GM21528 (cell line): ENCODE measurements around the gene SLC39A1.
"Not testable (repeated sequence)": the region's sequence is repeated elsewhere in the genome, so short reads cannot be mapped to it uniquely, and the experiment has no call there.

Source experiments
- ATAC-seq: cut with Tn5 transposase; IDR thresholded peaks from one replicate; pipeline ENCODE4 v1.9.1; 2021; ENCODE audit warnings: mild to moderate bottlenecking, moderate library complexity; ENCODE audit not compliant: unreplicated experiment, low FRiP score

SLC39A1 gene, protein sequence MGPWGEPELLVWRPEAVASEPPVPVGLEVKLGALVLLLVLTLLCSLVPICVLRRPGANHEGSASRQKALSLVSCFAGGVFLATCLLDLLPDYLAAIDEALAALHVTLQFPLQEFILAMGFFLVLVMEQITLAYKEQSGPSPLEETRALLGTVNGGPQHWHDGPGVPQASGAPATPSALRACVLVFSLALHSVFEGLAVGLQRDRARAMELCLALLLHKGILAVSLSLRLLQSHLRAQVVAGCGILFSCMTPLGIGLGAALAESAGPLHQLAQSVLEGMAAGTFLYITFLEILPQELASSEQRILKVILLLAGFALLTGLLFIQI

DNA sequence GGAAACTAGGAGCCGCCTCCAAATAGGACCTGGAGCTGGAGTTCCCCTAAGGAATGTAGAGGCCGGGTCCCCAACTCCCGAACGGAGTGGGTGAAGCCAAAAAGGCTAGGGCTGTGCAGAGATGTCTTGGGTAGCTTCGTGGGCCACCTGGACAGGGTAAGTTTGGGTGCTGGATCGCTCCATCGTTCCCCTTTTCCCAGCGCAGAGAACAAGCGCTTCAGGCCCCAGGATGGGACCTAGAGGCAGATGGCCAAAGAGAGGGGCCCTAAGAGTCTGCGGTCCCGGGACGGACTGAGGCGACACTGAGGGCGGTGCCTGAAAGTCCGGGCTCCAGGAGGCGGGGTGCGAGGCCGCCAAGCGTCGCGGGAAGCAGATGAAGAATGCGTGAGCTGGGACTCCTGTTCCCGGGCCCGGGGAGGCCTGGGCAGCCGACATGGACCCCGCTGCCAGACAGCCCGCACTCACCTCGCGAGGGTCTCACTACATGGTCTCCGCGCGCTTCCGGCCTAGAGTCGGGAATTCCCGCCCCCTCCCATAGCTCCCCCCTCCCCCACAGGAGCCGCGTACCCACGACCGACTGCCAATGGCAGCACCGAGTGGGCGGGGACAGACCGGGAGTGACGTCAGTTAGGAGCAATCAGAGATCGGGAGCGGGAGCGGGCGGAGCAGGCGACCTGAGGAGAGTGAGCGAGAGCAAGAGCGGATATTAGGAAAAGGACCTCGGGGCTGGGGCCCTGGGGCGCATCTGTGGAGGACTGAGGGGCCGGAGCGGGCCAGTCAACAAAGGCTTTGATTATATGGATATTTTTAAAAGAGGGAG lies at the start of gene SLC39A1:
Gene SLC39A1, minus strand, starts transcription at position 508 of the 820 bp plus-strand sequence. CDS start 822 bp downstream, outside the sequence.
- peak; percentile 48 for ATAC-seq

DNA sequence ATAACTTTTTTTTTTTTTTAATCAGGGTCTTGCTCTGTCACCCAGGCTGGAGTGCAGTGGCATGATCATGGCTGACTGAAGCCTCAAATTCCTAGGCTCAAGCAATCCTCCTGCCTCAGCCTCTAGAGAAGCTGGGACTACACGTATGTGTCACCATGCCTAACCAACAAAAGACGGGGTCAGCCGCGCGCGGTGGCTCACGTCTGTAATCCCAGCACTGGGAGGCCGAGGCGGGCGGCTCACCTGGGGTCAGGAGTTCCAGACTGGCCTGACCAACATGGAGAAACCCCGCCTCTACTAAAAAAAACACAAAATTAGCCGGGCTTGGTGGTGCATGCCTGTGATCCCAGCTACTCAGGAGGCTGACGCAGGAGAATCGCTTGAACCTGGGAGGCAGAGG lies 49.2 kb upstream of the SLC39A1 start:
- ATAC-seq, result not testable (repeated sequence)

DNA sequence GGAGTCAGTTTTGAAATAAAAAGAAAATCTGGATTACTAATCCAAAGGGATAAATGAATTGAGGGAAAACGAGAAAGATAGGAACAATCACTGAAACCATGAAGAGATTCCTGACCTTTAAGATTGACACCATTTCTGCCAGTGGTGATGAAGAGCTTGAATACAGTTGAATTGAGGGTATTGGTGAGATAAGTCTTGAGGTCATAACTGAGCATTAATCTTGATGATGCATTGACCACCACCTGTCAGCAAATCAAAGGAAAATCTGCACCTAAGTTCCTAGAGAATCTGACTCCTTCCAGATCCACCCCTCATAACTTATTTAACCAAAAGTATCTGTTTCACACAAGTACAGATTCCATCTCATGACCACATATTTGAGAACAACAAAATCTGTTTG lies 48.8 kb upstream of the SLC39A1 start:
- ATAC-seq, result no peak

DNA sequence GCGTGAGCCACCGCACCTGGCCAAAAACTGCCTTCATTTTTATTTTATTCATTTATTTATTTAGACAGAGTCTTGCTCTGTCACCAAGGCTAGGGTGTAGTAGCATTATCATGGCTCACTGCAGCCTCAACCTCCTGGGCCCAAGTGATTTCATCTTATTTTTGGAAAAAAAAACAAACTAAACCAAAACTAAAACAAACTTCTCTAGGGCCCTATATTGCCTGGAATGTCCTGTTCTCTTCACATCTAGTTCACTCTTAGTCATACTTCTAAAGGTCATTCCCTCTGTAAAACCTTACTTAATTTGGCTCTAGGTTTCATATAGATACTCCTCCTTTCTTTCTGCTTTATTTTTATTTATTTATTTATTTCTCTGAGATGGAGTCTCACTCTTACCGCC lies 42.8 kb upstream of the SLC39A1 start:
- no peak for ATAC-seq

DNA sequence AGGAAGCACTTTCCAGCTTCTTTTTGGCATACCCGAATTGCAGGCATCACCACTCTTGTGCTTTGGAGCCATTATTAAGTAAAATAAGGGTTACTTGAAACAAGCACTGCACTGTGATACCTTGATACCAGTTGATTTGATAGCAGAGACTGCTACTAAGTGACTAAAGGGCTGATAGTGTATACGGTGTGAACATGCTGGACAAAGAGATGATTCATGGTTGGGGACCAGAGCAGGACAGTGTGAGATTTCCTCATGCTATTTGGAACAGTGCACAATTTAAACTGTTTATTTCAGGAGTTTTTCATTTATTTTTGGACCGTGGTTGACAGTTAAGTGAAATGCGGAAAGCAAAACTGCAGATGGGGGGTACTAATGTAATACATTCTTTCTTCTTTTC lies 37.1 kb upstream of the SLC39A1 start:
- ATAC-seq, result no peak

- not testable (repeated sequence) for ATAC-seq
Observed at GRCh38 chr1:153996882-153997281, 33.5 kb upstream of the SLC39A1 start.

- ATAC-seq, result no peak
Observed at GRCh38 chr1:153995640-153996039, 32.3 kb upstream of the SLC39A1 start.

DNA sequence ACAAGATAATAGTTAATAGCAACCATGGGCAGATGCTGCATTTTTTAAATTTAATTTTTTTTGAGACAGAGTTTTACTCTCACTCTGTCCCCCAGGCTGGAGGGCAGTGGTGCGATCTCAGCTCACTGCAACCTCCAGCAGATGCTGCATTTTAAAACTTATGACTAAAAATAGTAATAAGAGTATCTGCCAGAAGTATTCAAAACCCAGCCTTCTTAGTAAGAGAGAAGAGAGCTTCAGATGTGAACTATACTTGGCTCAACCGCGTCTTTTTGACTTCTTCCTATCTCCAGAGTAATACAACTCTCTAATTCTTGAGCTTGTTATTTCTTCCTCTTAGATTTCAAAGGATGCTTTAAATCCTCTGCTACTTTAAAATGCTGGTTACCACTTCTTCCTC lies 31.9 kb upstream of the SLC39A1 start:
- ATAC-seq, result no peak

- ATAC-seq, result no peak
Observed at GRCh38 chr1:153991806-153992205, 28.5 kb upstream of the SLC39A1 start.

GRCh38 chr1:153991151-153991630 lies 27.9 kb upstream of the SLC39A1 start:
- ATAC-seq, result no peak

GRCh38 chr1:153990468-153991150 lies 27.3 kb upstream of the SLC39A1 start, which contains the start of gene RPS27:
RPS27 (plus strand) TSS chr1:153990762; CDS start chr1:153990797, 35 bp downstream.
- peak; percentile 68 for ATAC-seq

DNA sequence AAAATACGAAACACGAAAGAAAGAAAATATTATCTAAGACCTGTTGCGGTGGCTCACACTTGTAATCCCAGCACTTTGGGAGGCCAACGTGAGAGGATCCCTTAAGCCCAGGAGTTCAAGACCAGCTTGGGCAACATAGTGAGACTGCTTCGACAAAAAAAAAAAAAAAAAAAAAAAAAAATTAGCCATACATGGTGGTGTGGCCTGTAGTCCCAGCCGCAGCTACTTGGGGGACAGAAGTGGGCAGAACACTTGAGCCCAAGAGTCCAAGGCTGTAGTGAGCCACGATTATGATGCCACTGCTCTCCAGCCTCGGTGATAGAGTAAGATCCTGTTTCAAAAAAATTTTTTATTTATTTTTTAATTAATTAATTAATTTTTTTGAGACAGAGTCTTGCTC lies 24.3 kb upstream of the SLC39A1 start:
- no peak for ATAC-seq

- ATAC-seq, result no peak
Observed at GRCh38 chr1:153985941-153986761, 22.8 kb upstream of the SLC39A1 start, which contains the start of gene RAB13. RAB13 (minus strand) TSS chr1:153986339; CDS start chr1:153986236, 103 bp downstream.

DNA sequence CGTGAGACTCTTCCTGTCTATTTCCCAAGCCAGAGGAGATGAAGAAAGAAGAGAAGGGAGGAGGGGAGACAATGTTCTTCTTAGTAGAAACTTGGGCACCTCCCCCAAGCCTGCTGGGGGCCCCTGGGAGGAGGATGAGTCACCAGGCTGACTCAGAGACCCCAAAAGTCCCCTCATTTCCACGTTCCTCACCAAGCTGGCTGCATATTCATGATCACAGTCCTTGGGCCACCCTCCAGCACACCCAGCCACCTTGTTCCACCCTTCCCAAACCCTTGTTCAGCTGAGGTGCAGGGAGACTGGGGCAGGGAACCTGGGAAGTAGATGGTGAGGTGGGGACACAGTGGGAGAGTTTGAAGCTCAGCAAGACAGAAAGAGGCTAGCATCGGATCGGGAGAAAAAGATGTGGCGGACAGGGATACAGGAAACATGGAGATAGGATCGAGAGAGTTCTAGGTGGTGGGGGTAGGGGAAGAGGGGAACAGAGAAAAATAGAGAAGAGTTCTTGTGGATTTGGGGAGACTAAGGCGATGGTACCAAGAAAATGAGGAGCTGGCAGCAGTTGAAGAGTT lies 22.1 kb upstream of the SLC39A1 start:
- ATAC-seq, result no peak

DNA sequence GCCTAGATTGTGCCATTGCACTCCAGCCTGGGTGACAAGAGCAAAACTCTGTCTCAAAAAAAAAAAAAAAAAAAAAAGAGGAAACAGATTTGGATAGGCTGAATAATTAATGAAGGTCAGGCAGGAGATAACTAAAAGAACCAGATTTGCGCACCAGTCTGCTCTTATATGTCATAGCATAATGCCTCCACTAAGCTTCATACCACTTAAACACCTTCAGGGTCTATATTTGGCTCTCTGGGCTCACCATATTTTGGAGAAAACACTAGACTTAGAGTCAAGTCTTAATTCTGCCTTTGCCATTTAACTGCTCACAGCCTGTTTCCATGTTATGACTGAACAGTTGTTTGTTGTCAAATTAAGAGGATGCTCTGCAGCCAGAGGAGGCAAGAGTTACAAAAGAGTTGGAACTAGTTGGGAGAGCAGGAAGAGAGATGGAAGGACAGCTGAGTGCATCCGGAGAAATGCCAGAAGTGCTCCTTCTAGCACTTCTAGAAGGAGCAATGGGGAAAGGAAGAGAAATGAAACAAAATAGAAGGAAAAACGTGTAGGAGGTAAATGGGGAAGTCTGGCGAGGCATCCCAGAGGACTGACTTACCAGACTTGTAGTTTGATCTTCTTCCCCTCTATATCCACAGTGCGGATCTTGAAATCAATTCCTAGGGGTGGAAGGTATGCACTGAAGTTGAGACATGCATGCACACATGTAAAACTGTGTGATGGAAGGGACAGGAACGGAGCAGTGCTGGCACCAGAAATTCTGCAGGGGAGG lies 21.0 kb upstream of the SLC39A1 start:
- ATAC-seq, result no peak

DNA sequence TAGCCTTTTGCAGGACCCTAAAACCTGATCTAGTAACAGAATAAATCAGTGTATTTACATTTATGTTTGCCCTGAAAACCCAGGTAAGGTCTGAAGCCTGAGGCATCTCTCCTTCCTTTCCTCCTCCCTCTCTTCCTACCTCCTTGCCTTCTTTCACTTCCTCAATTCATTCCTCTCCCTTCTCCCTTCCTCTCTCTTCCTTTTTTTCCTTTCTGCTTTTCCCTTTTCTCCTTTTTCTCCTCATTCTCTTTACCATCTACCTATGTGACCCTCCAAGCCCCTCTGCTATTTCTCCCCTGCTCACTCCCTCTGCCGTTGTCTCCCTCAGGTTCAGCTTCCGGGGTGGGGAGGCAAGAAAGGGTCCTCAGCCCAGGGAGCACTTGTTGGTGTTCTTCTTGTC lies 18.4 kb upstream of the SLC39A1 start:
- not testable (repeated sequence) for ATAC-seq

- not testable (repeated sequence) for ATAC-seq
Observed at GRCh38 chr1:153979091-153979490, 15.8 kb upstream of the SLC39A1 start.

- no peak for ATAC-seq
Observed at GRCh38 chr1:153978274-153978909, 15.1 kb upstream of the SLC39A1 start.
